AG09319 (cell line): ENCODE results near the gene TOX2.

Source experiments
- DNase-seq: peaks from one replicate; pipeline ENCODE4 v3.0.0-alpha.2; 2010; ENCODE audit warnings: low read depth; ENCODE audit errors: extremely low read depth
- TF ChIP-seq, protein P1 (sequence below): IDR thresholded peaks from 2 replicates; pipeline ENCODE4 v1.5.1; 2011; ENCODE audit warnings: low read depth, mild to moderate bottlenecking, inconsistent platforms, low read length, moderate library complexity

TOX2 gene

DNA sequence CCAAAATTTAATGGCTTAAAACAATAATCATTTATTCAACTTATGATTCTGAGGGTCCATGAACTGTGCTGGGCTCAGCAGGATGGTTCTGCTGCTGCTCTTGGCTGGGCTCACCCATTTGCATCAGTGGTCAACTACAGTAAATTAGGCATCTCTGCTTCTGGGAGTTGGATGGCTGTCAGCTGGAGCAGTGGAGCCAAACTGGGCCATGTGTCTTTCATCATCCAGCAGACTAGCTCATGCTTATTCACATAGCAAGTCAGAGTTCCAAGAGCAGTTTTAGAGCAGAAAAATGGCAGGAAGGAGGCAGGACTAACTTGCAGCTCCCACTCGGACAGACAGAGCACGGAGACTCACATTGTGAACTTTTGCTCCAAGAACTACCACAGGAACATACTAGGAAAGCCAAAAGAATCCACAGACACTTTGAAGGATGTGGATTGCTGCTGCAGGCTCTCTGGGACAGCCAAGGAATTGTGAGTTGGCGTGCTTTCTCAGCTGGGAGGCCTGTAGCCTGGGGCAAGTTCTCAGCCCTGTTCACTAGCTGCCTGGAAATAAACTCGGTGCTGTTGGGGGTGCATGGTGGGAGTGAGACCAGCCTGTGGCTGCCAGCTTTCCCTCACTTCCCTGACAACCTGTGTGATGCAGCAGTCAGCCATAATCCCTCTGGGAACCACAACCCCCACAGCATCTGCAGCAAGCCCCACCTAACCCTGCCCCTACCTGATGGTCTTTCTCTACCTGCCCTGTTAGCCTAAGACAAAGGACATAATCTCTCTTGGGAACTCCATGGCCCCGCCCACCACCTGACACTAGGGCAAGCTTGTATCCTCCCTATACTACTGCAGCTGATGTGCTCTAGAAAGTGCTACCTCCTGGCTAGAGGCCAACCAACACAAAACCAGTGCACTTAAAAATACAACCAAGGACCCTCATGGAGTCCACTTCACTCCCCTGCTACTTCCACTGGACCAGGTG lies 143.3 kb downstream of the TOX2 start:
- TF ChIP-seq, protein P1, sequence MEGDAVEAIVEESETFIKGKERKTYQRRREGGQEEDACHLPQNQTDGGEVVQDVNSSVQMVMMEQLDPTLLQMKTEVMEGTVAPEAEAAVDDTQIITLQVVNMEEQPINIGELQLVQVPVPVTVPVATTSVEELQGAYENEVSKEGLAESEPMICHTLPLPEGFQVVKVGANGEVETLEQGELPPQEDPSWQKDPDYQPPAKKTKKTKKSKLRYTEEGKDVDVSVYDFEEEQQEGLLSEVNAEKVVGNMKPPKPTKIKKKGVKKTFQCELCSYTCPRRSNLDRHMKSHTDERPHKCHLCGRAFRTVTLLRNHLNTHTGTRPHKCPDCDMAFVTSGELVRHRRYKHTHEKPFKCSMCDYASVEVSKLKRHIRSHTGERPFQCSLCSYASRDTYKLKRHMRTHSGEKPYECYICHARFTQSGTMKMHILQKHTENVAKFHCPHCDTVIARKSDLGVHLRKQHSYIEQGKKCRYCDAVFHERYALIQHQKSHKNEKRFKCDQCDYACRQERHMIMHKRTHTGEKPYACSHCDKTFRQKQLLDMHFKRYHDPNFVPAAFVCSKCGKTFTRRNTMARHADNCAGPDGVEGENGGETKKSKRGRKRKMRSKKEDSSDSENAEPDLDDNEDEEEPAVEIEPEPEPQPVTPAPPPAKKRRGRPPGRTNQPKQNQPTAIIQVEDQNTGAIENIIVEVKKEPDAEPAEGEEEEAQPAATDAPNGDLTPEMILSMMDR, result no peak

DNA sequence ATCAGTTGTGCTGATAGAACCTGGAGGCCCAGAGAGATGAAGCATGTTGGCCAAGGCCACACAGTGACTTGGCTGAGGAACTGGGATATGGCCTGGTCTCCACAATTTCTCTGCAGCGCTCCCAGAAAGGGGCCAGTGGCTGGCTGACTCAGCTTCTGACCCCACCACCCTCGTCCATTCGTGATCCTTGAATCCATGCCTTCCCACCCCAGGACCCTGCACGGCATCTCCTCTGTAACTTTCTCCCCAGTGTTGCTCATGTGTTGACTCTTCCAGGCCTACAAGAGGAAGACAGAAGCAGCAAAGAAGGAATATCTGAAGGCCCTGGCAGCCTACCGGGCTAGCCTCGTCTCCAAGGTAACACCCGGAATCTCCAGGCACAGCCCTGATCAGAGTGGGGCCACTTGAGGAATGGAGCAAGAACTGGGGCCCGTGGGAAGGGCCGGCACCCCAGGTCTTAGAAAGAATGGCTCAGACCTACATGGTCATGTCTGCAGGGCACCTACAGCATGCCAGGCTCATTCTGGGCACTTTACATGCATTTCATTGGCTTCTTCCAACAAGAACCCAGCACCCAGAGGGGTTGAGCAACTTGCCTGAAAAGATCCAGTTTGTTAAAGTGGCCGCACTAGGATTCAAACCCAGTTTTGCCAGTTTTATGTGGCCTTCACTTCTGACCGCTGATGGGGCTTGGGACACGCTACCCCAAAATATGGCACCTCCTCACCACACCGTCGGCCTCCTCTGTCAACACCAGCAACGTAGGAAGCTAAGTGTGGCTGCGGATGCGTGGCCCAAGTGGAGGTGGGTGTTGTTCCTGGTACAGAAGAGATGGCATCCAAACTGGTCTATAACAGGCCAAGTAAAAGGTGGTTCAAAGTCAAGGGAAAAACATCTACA lies 150.1 kb downstream of the TOX2 start:
- no peak for DNase-seq
- TF ChIP-seq, protein P1, result no peak

More for the DNA sequence above, 143.3 kb downstream of the TOX2 start:
- peak; percentile 7 for DNase-seq

- TF ChIP-seq, protein P1, result no peak
- DNase-seq, result no peak
Measured at GRCh38 chr20:44065401-44066340, 151.0 kb downstream of the TOX2 start.

- DNase-seq, result no peak
- TF ChIP-seq, protein P1, result no peak
Measured at GRCh38 chr20:44066645-44067606, 152.3 kb downstream of the TOX2 start.

GRCh38 chr20:44067650-44068081 lies 153.0 kb downstream of the TOX2 start:
- TF ChIP-seq, protein P1, result no peak
- no peak for DNase-seq
